Right lobe of liver (tissue), 4 donors: ENCODE results near the gene PSMB9.
"Not testable (repeated sequence)": the region's sequence is repeated elsewhere in the genome, so short reads cannot be mapped to it uniquely, and the experiment has no call there.

Experiments used
- POLR2A ChIP-seq: fragments of 450-650 bp; IDR thresholded peaks from one replicate; pipeline ENCODE4 v1.6.1; 2017; ENCODE audit warnings: antibody characterized with exemption, mild to moderate bottlenecking
- TF ChIP-seq, protein P1 (sequence below), 4 donors: fragments of 200-600 bp in 3 of 4; fragments of 450-650 bp in 1 of 4; IDR thresholded peaks; one replicate each; pipeline versions ENCODE4 v1.5.1 to v1.8.0; 2016 to 2022; ENCODE audit warnings: antibody characterized with exemption in 4 of 4, mild to moderate bottlenecking in 2 of 4
- donor health status: DM: no; HTN: no; CAD: no.
- donor health status: DM: no; HTN: no; CAD: no.
- donor health status: DM: no; HTN: yes; CAD: no.

DNA sequence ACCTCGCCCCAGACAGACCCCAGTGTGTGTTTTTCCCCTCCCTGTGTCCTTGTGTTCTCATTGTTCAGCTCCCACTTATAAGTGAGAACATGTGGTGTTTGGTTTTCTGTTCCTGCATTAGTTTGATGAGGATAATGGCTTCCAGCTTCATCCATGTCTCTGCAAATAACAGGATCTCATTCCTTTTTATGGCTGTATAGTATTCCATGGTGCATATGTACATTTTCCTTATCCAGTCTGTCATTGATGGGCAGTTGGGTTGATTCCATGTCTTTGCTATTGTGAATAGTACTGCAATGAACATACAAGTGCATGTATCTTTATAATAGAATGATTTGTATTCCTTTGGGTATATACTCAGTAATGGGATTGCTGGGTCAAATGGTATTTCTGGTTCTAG lies 20.0 kb downstream of the PSMB9 start:
- not testable (repeated sequence) for TF ChIP-seq POLR2A
- TF ChIP-seq, protein P1, sequence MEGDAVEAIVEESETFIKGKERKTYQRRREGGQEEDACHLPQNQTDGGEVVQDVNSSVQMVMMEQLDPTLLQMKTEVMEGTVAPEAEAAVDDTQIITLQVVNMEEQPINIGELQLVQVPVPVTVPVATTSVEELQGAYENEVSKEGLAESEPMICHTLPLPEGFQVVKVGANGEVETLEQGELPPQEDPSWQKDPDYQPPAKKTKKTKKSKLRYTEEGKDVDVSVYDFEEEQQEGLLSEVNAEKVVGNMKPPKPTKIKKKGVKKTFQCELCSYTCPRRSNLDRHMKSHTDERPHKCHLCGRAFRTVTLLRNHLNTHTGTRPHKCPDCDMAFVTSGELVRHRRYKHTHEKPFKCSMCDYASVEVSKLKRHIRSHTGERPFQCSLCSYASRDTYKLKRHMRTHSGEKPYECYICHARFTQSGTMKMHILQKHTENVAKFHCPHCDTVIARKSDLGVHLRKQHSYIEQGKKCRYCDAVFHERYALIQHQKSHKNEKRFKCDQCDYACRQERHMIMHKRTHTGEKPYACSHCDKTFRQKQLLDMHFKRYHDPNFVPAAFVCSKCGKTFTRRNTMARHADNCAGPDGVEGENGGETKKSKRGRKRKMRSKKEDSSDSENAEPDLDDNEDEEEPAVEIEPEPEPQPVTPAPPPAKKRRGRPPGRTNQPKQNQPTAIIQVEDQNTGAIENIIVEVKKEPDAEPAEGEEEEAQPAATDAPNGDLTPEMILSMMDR (IDR thresholded peaks at IDR 0.05) = not testable (repeated sequence)
